DND-41 (cell line): ENCODE data around the gene ENPP1.
"Not testable (repeated sequence)": the region's sequence is repeated elsewhere in the genome, so short reads cannot be mapped to it uniquely, and the experiment has no call there.

Source experiments
- CTCF ChIP-seq: IDR thresholded peaks from 2 replicates; pipeline ENCODE4 v1.5.1; 2012; ENCODE audit warnings: borderline replicate concordance, low read length, moderate library complexity, mild to moderate bottlenecking; ENCODE audit not compliant: poor library complexity, severe bottlenecking; ENCODE audit errors: extremely low read depth
- EZH2 ChIP-seq: IDR thresholded peaks from 3 replicates; pipeline ENCODE4 v1.6.1; 2012; ENCODE audit warnings: borderline replicate concordance, low read depth, mild to moderate bottlenecking, moderate library complexity, low read length, inconsistent platforms; ENCODE audit not compliant: severe bottlenecking

DNA sequence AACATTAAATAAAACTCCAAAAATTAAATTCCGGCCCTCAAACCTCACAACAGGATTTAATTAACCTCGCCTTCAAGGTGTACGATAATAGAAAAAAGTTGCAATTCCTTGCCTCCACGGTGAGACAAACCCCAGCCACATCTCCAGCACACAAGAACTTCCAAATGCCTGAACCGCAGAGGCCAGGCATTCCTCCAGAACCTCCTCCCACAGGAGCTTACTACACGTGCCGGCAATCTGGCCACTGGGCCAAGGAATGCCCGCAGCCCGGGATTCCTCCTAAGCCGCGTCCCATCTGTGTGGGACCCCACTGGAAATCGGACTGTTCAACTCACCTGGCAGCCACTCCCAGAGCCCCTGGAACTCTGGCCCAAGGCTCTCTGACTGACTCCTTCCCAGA, 95.9 kb downstream of the ENPP1 start:
- not testable (repeated sequence) for TF ChIP-seq CTCF, EZH2
